Lung (tissue), 12 donors: ENCODE data around the gene SURF6. TPM values are rescaled to one million over a fixed set of nuclear protein-coding genes. Genes with fewer than 3 reads are reported as not detected.

ENCODE experiments used
- ATAC-seq: fragments of 200-7000 bp; cut with Tn5 transposase; one replicate; pipeline ENCODE4 v1.9.1; 2020; ENCODE audit warnings: moderate number of reproducible peaks; ENCODE audit not compliant: insufficient read depth, low FRiP score
- DNase-seq, 3 donors: peaks; one replicate each; pipeline ENCODE4 v3.0.0-alpha.2; 2013 to 2017
- H3K27ac ChIP-seq, 2 donors: one replicate each; pipeline ENCODE4 v1.5.1; 2013; ENCODE audit warnings: mild to moderate bottlenecking in 2 of 2, moderate library complexity in 2 of 2, control low read depth in 1 of 2, inconsistent platforms in 1 of 2, low read depth in 1 of 2, low read length in 1 of 2
- H3K27me3 ChIP-seq, 3 donors: one replicate each; pipeline ENCODE4 v1.5.1; 2013; ENCODE audit warnings: low read length in 2 of 3; ENCODE audit not compliant: control insufficient read depth in 3 of 3, insufficient read depth in 3 of 3
- H3K36me3 ChIP-seq, 4 donors: one replicate each; pipeline ENCODE4 v1.5.1; 2013; ENCODE audit warnings: low read length in 4 of 4, mild to moderate bottlenecking in 1 of 4, moderate library complexity in 1 of 4; ENCODE audit not compliant: control insufficient read depth in 4 of 4, insufficient read depth in 4 of 4
- H3K4me1 ChIP-seq, 5 donors: one replicate each; pipeline ENCODE4 v1.5.1; 2013; ENCODE audit warnings: low read length in 5 of 5, mild to moderate bottlenecking in 2 of 5, moderate library complexity in 1 of 5; ENCODE audit not compliant: control insufficient read depth in 5 of 5, insufficient read depth in 5 of 5
- H3K4me3 ChIP-seq: one replicate; pipeline ENCODE4 v1.5.1; 2013; ENCODE audit warnings: mild to moderate bottlenecking, control low read depth, moderate library complexity
- H3K9ac ChIP-seq, 2 donors: one replicate each; pipeline ENCODE4 v1.5.1; 2013; ENCODE audit warnings: low read length in 2 of 2, control low read depth in 1 of 2; ENCODE audit not compliant: insufficient read depth in 1 of 2
- H3K9me3 ChIP-seq, 4 donors: one replicate each; pipeline ENCODE4 v1.5.1; 2013; ENCODE audit warnings: low read length in 3 of 4, mild to moderate bottlenecking in 1 of 4, moderate library complexity in 1 of 4; ENCODE audit not compliant: control insufficient read depth in 4 of 4, insufficient read depth in 3 of 4
- CTCF ChIP-seq: IDR thresholded peaks from 2 replicates; pipeline ENCODE4 v1.5.1; 2012; ENCODE audit warnings: mild to moderate bottlenecking; ENCODE audit errors: control extremely low read depth, extremely low read depth
- WGBS, 2 donors: extraction: QIAGEN DNeasy Blood & Tissue Kit; methylation state at CpG; one replicate each; pipeline ENCODE4 v1.1.7; 2013; 5-methylcytosine and 5-hydroxymethylcytosine counted together
- polyA plus RNA-seq, 2 donors: library from polyadenylated mRNA; stranded (reverse); fragments of 200-250 nt; gene quantifications; one replicate each; pipeline ENCODE4 v1.2.1, GENCODE V29; 2013
- total RNA-seq, 2 donors: library from RNA; depleted of rRNA in 1 of 2; stranded (reverse); fragments of >200 nt in 1 of 2; gene quantifications; one replicate each; pipeline ENCODE4 v1.2.1, GENCODE V29; 2014 to 2021
- donor health status: control.
- donor health status: control.
- donor health status: Bipolar disorder and iron deficiency.
- donor health status: healthy.
- donor health status: DM: yes; HTN: yes; CAD: no.

SURF6 gene
- total and polyA plus RNA-seq, 4 donors = 13.7 to 25.6 (median 23.8) TPM

- WGBS, 2 donors = 19 to 22% methylated on average over 25 of the region's 25 CpGs
- TF ChIP-seq CTCF = no peak
- Histone ChIP-seq H3K36me3 (peaks cover 12 to 71% (median 52%) of the 10 kb centered on the region in 4 donors), H3K4me1 (peaks cover 0 to 23% (median 12%) of the 10 kb centered on the region in 5 donors), H3K9me3 (no peaks in the 10 kb centered on the region), H3K27me3 (no peaks in the 10 kb centered on the region), H3K4me3 (peak overlapping the region; percentile 100), H3K9ac (peak overlapping the region; percentile 92 to 98), H3K27ac (peak overlapping the region; percentile 66 to 97)
- DNase-seq = no peak
- ATAC-seq = no peak
Observed at GRCh38 chr9:133348718-133349573, 13.0 kb upstream of the SURF6 start.

GRCh38 chr9:133347985-133348717, 12.2 kb upstream of the SURF6 start, which contains the start of the genes MED22 and RPL7A:
TSS of gene MED22 (minus strand) at chr9:133348131. CDS start at chr9:133346662, 1,469 bp downstream.
TSS of gene RPL7A (plus strand) at chr9:133348218. CDS start at chr9:133348244, 26 bp downstream.
- peak; percentile 3 for TF ChIP-seq CTCF
- Histone ChIP-seq H3K27ac (peak within 1 kb of the TSS; percentile 66 to 97), H3K4me3 (peak within 1 kb of the TSS; percentile 100)

GRCh38 chr9:133347515-133347984, 11.6 kb upstream of the SURF6 start:
- DNase-seq (peak in 1 of 3 donors; percentile 48), ATAC-seq (peak; percentile 55)
- Histone ChIP-seq H3K9ac (peak overlapping the region; percentile 5 to 25), H3K36me3 (peaks cover 12 to 76% (median 60%) of the 10 kb centered on the region in 4 donors), H3K27ac (peak overlapping the region; percentile 66 to 97), H3K27me3 (no peaks in the 10 kb centered on the region), H3K4me3 (peak overlapping the region; percentile 100), H3K9me3 (no peaks in the 10 kb centered on the region), H3K4me1 (peaks cover 0 to 23% (median 12%) of the 10 kb centered on the region in 5 donors)
- no peak for TF ChIP-seq CTCF
- 0% methylated on average over 26 to 41 of the region's 41 CpGs for WGBS, 2 donors

More at GRCh38 chr9:133347985-133348717, 12.2 kb upstream of the SURF6 start, which contains the start of the genes MED22 and RPL7A:
- ATAC-seq (peak; percentile 89), DNase-seq (peak; percentile 95 to 99 (median 98))
- peaks cover 12 to 77% (median 57%) of the 10 kb centered on the region in 4 donors for H3K36me3 ChIP-seq
- peaks cover 0 to 23% (median 12%) of the 10 kb centered on the region in 5 donors for H3K4me1 ChIP-seq
- WGBS, 2 donors = 0% methylated on average over 62 to 64 of the region's 64 CpGs
- H3K9me3 ChIP-seq = no peaks in the 10 kb centered on the region
- H3K9ac ChIP-seq = peak within 1 kb of the TSS; percentile 92 to 98
- no peaks in the 10 kb centered on the region for H3K27me3 ChIP-seq
